Measurements from ENCODE around the gene BCL6.

DNA sequence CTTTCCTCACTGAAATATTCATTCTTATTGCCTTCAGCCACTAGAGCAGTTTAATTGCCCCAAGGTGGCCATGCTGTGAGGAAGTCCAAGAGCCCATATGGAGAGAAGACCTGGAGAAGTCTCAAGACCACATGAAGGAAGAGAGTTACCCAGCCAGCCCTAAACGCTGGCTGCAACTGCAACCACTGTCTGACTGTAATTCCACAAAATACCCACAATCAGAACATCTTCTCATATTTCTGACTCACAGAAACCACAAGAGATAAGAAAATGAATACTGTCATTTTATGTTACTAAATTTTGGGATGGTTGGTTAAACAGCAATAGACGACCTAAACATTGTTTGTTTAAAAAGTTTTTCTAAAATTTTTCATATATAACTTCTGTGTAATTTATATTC is 60.4 kb downstream of the BCL6 start:
- TF ChIP-seq POLR2A (IDR thresholded peaks at IDR 0.05; ENCODE audit: control extremely low read depth in 1 of 2, low read depth in 2 of 2, low read length in 2 of 2) (no peak), NRF1 (IDR thresholded peaks at IDR 0.05; ENCODE audit: low read depth, low read length) (no peak)
